ENCODE measurements around the gene ZDHHC13. TPM values are rescaled to one million over a fixed set of nuclear protein-coding genes. Genes with fewer than 3 reads are reported as not detected.

Gene ZDHHC13
- total RNA-seq, 1 experiment from 2014 or later, result 20.9 TPM

DNA sequence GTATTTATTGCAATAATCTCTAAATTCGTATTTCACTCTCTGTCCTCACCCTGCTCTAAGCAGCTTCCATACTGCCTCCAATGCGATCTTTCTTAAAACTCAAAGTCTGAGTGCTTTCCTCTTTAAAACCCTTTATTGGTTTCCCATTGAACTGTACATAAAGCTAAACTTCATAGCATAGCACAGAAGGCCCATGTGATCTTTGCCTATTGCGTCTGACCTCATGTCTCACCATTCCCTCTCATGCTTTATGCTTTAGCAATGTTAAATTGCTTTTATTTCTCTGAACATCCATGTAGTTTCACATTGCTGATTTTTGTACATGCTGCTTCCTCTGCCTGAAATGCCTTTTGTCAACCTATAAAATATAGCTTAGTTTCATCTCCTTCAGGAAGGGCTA is 28.4 kb downstream of the ZDHHC13 start:
- H3K4me1 Mint-ChIP-seq, result no peaks in the 10 kb centered on the region
- POLR2A ChIA-PET, result no interaction called here
- ATAC-seq (no peak), DNase-seq (ENCODE audit: low spot score) (no peak)
- H3K4me3 Mint-ChIP-seq, result no peak overlapping the region
- no peaks in the 10 kb centered on the region for H3K27me3 Mint-ChIP-seq (ENCODE audit: low read depth)
- peaks cover 14% of the 10 kb centered on the region for H3K36me3 Mint-ChIP-seq
- no peaks in the 10 kb centered on the region for H3K9me3 Mint-ChIP-seq
- H3K27ac Mint-ChIP-seq, result no peak overlapping the region
- TF ChIP-seq, protein P1, sequence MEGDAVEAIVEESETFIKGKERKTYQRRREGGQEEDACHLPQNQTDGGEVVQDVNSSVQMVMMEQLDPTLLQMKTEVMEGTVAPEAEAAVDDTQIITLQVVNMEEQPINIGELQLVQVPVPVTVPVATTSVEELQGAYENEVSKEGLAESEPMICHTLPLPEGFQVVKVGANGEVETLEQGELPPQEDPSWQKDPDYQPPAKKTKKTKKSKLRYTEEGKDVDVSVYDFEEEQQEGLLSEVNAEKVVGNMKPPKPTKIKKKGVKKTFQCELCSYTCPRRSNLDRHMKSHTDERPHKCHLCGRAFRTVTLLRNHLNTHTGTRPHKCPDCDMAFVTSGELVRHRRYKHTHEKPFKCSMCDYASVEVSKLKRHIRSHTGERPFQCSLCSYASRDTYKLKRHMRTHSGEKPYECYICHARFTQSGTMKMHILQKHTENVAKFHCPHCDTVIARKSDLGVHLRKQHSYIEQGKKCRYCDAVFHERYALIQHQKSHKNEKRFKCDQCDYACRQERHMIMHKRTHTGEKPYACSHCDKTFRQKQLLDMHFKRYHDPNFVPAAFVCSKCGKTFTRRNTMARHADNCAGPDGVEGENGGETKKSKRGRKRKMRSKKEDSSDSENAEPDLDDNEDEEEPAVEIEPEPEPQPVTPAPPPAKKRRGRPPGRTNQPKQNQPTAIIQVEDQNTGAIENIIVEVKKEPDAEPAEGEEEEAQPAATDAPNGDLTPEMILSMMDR (IDR thresholded peaks at IDR 0.05), result no peak
- TF ChIP-seq, protein P2, sequence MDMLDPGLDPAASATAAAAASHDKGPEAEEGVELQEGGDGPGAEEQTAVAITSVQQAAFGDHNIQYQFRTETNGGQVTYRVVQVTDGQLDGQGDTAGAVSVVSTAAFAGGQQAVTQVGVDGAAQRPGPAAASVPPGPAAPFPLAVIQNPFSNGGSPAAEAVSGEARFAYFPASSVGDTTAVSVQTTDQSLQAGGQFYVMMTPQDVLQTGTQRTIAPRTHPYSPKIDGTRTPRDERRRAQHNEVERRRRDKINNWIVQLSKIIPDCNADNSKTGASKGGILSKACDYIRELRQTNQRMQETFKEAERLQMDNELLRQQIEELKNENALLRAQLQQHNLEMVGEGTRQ (CRISPR knock-in tag; IDR thresholded peaks at IDR 0.05), result no peak
- TF ChIP-seq, protein P3, sequence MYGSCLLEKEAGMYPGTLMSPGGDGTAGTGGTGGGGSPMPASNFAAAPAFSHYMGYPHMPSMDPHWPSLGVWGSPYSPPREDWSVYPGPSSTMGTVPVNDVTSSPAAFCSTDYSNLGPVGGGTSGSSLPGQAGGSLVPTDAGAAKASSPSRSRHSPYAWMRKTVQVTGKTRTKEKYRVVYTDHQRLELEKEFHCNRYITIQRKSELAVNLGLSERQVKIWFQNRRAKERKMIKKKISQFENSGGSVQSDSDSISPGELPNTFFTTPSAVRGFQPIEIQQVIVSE (CRISPR knock-in tag; IDR thresholded peaks at IDR 0.05; ENCODE audit: borderline replicate concordance), result no peak
- TF ChIP-seq, protein P4, sequence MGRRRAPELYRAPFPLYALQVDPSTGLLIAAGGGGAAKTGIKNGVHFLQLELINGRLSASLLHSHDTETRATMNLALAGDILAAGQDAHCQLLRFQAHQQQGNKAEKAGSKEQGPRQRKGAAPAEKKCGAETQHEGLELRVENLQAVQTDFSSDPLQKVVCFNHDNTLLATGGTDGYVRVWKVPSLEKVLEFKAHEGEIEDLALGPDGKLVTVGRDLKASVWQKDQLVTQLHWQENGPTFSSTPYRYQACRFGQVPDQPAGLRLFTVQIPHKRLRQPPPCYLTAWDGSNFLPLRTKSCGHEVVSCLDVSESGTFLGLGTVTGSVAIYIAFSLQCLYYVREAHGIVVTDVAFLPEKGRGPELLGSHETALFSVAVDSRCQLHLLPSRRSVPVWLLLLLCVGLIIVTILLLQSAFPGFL (CRISPR knock-in tag; IDR thresholded peaks at IDR 0.05; ENCODE audit: borderline replicate concordance), result no peak
- no peak for TF ChIP-seq SOX15 (CRISPR knock-in tag; IDR thresholded peaks at IDR 0.05)
- no peak for TF ChIP-seq RELA (CRISPR knock-in tag; IDR thresholded peaks at IDR 0.05; ENCODE audit: borderline replicate concordance)
- TF ChIP-seq FOXP1 (CRISPR knock-in tag; IDR thresholded peaks at IDR 0.05; ENCODE audit: borderline replicate concordance), result no peak
- TF ChIP-seq TCF7 (CRISPR knock-in tag; IDR thresholded peaks at IDR 0.05; ENCODE audit: low read depth), result no peak
- TF ChIP-seq, protein P5, sequence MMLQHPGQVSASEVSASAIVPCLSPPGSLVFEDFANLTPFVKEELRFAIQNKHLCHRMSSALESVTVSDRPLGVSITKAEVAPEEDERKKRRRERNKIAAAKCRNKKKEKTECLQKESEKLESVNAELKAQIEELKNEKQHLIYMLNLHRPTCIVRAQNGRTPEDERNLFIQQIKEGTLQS (CRISPR knock-in tag; conservative IDR thresholded peaks at IDR 0.05), result no peak
- TF ChIP-seq, protein P6, sequence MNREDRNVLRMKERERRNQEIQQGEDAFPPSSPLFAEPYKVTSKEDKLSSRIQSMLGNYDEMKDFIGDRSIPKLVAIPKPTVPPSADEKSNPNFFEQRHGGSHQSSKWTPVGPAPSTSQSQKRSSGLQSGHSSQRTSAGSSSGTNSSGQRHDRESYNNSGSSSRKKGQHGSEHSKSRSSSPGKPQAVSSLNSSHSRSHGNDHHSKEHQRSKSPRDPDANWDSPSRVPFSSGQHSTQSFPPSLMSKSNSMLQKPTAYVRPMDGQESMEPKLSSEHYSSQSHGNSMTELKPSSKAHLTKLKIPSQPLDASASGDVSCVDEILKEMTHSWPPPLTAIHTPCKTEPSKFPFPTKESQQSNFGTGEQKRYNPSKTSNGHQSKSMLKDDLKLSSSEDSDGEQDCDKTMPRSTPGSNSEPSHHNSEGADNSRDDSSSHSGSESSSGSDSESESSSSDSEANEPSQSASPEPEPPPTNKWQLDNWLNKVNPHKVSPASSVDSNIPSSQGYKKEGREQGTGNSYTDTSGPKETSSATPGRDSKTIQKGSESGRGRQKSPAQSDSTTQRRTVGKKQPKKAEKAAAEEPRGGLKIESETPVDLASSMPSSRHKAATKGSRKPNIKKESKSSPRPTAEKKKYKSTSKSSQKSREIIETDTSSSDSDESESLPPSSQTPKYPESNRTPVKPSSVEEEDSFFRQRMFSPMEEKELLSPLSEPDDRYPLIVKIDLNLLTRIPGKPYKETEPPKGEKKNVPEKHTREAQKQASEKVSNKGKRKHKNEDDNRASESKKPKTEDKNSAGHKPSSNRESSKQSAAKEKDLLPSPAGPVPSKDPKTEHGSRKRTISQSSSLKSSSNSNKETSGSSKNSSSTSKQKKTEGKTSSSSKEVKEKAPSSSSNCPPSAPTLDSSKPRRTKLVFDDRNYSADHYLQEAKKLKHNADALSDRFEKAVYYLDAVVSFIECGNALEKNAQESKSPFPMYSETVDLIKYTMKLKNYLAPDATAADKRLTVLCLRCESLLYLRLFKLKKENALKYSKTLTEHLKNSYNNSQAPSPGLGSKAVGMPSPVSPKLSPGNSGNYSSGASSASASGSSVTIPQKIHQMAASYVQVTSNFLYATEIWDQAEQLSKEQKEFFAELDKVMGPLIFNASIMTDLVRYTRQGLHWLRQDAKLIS (CRISPR knock-in tag; IDR thresholded peaks at IDR 0.05; ENCODE audit: borderline replicate concordance), result no peak
- TF ChIP-seq, protein P7, sequence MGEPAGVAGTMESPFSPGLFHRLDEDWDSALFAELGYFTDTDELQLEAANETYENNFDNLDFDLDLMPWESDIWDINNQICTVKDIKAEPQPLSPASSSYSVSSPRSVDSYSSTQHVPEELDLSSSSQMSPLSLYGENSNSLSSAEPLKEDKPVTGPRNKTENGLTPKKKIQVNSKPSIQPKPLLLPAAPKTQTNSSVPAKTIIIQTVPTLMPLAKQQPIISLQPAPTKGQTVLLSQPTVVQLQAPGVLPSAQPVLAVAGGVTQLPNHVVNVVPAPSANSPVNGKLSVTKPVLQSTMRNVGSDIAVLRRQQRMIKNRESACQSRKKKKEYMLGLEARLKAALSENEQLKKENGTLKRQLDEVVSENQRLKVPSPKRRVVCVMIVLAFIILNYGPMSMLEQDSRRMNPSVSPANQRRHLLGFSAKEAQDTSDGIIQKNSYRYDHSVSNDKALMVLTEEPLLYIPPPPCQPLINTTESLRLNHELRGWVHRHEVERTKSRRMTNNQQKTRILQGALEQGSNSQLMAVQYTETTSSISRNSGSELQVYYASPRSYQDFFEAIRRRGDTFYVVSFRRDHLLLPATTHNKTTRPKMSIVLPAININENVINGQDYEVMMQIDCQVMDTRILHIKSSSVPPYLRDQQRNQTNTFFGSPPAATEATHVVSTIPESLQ (CRISPR knock-in tag; IDR thresholded peaks at IDR 0.05), result no peak
- TF ChIP-seq, protein P8, sequence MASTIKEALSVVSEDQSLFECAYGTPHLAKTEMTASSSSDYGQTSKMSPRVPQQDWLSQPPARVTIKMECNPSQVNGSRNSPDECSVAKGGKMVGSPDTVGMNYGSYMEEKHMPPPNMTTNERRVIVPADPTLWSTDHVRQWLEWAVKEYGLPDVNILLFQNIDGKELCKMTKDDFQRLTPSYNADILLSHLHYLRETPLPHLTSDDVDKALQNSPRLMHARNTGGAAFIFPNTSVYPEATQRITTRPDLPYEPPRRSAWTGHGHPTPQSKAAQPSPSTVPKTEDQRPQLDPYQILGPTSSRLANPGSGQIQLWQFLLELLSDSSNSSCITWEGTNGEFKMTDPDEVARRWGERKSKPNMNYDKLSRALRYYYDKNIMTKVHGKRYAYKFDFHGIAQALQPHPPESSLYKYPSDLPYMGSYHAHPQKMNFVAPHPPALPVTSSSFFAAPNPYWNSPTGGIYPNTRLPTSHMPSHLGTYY (CRISPR knock-in tag; IDR thresholded peaks at IDR 0.05), result no peak
- no peak for TF ChIP-seq PRRX2 (CRISPR knock-in tag; IDR thresholded peaks at IDR 0.05)
- TF ChIP-seq ZNF671 (CRISPR knock-in tag; IDR thresholded peaks at IDR 0.05), result no peak
- TF ChIP-seq, protein P9, sequence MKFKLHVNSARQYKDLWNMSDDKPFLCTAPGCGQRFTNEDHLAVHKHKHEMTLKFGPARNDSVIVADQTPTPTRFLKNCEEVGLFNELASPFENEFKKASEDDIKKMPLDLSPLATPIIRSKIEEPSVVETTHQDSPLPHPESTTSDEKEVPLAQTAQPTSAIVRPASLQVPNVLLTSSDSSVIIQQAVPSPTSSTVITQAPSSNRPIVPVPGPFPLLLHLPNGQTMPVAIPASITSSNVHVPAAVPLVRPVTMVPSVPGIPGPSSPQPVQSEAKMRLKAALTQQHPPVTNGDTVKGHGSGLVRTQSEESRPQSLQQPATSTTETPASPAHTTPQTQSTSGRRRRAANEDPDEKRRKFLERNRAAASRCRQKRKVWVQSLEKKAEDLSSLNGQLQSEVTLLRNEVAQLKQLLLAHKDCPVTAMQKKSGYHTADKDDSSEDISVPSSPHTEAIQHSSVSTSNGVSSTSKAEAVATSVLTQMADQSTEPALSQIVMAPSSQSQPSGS (CRISPR knock-in tag; IDR thresholded peaks at IDR 0.05; ENCODE audit: borderline replicate concordance, low read depth), result no peak
- TF ChIP-seq FOXK1 (CRISPR knock-in tag; IDR thresholded peaks at IDR 0.05), result no peak
- TF ChIP-seq, protein P10, sequence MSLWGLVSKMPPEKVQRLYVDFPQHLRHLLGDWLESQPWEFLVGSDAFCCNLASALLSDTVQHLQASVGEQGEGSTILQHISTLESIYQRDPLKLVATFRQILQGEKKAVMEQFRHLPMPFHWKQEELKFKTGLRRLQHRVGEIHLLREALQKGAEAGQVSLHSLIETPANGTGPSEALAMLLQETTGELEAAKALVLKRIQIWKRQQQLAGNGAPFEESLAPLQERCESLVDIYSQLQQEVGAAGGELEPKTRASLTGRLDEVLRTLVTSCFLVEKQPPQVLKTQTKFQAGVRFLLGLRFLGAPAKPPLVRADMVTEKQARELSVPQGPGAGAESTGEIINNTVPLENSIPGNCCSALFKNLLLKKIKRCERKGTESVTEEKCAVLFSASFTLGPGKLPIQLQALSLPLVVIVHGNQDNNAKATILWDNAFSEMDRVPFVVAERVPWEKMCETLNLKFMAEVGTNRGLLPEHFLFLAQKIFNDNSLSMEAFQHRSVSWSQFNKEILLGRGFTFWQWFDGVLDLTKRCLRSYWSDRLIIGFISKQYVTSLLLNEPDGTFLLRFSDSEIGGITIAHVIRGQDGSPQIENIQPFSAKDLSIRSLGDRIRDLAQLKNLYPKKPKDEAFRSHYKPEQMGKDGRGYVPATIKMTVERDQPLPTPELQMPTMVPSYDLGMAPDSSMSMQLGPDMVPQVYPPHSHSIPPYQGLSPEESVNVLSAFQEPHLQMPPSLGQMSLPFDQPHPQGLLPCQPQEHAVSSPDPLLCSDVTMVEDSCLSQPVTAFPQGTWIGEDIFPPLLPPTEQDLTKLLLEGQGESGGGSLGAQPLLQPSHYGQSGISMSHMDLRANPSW (CRISPR knock-in tag; conservative IDR thresholded peaks at IDR 0.05; ENCODE audit: low read depth), result no peak
- CTCF ChIA-PET, result no interaction called here

Measured in WTC11 (cell line).